ENCODE data around the gene MREG.

DNA sequence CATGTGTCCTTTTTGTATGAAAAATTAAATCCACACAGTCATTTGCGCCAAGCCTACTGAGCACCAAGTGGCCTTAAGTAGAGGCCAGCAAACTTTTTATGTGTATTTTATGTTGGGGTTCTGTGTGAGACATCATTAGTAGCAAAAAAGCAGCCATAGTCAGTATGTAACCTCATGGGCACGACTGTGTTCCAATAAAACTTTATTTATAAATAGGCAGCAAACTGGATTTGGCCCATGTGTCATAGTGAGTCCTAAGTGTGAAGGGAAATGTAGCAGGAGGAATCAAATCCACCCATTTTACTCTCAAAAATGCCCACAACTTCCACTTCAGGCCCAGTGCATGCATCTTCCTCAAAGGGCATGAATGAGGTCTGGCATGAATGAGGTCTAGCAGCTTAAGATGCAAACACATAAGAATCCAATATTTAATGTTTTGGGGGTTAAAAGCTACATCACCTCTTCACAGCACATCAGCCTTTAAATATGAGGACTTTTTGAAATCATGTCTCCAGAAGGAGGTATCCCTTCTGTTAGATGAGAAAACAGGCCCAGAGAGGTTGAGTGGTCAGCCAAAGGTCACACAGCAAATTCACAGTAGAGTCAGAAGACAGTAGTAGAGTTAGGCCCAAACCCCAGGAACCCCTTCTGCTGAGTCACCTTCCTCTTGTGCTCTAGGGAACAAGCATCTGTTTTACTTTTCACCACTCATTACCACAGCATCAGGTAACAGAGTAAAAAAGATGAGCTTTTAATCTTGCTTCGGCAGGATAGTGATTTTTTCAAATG is 45.6 kb downstream of the MREG start:
- TF ChIP-seq POLR2AphosphoS5 (IDR thresholded peaks at IDR 0.05; ENCODE audit: low read depth, low read length) (no peak), TAF1 (IDR thresholded peaks at IDR 0.05; ENCODE audit: borderline replicate concordance, insufficient read depth, low read length) (no peak), SIN3A (IDR thresholded peaks at IDR 0.05; ENCODE audit: borderline replicate concordance, insufficient read depth, low read length) (no peak), FOXP2 (optimal IDR thresholded peaks at IDR 0.05; ENCODE audit: borderline replicate concordance, extremely low read depth, extremely low read length, insufficient read depth) (no peak)
- TF ChIP-seq, protein P1, sequence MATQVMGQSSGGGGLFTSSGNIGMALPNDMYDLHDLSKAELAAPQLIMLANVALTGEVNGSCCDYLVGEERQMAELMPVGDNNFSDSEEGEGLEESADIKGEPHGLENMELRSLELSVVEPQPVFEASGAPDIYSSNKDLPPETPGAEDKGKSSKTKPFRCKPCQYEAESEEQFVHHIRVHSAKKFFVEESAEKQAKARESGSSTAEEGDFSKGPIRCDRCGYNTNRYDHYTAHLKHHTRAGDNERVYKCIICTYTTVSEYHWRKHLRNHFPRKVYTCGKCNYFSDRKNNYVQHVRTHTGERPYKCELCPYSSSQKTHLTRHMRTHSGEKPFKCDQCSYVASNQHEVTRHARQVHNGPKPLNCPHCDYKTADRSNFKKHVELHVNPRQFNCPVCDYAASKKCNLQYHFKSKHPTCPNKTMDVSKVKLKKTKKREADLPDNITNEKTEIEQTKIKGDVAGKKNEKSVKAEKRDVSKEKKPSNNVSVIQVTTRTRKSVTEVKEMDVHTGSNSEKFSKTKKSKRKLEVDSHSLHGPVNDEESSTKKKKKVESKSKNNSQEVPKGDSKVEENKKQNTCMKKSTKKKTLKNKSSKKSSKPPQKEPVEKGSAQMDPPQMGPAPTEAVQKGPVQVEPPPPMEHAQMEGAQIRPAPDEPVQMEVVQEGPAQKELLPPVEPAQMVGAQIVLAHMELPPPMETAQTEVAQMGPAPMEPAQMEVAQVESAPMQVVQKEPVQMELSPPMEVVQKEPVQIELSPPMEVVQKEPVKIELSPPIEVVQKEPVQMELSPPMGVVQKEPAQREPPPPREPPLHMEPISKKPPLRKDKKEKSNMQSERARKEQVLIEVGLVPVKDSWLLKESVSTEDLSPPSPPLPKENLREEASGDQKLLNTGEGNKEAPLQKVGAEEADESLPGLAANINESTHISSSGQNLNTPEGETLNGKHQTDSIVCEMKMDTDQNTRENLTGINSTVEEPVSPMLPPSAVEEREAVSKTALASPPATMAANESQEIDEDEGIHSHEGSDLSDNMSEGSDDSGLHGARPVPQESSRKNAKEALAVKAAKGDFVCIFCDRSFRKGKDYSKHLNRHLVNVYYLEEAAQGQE (IDR thresholded peaks at IDR 0.05; ENCODE audit: insufficient read depth in 1 of 2, low read depth in 2 of 2, low read length in 2 of 2): no peak

Data from PFSK-1 (cell line).